IMR-90 (cell line): ENCODE data around the gene RPS16. TPM values are rescaled to one million over a fixed set of nuclear protein-coding genes. Genes with fewer than 3 reads are reported as not detected.

Source experiments
- ATAC-seq: fragments of 200-7000 bp; cut with Tn5 transposase; 2 replicates; pipeline ENCODE4 v1.9.1; 2020; ENCODE audit warnings: low read depth, mild to moderate bottlenecking, moderate library complexity
- BruUV-seq: library from RNA; stranded (reverse); fragments of 400-500 nt; replicated peaks from 2 replicates; lab custom pipeline; 2021; lab: Mats Ljungman, UMichigan
- CTCF ChIA-PET: fragments of 300-600 bp; formaldehyde crosslinking; extraction: SDS; loops from one replicate; lab custom pipeline; 2021; ENCODE audit warnings: antibody characterized with exemption; lab: Yijun Ruan, JAX
- POLR2A ChIA-PET: fragments of 300-600 bp; sonication (Branson Sonifier 250); formaldehyde crosslinking; loops from one replicate; lab custom pipeline; 2022; ENCODE audit warnings: antibody characterized with exemption; ENCODE audit not compliant: unreplicated experiment; lab: Charles Lee
- DNase-seq: peaks from one replicate; pipeline ENCODE4 v3.0.0; 2013
- H2AFZ ChIP-seq: replicated peaks from 2 replicates; pipeline ENCODE3; 2013; ENCODE audit warnings: low read length, mild to moderate bottlenecking; ENCODE audit not compliant: poor library complexity
- H2AK5ac ChIP-seq: 2 replicates; pipeline ENCODE4 v1.6.1; 2013; ENCODE audit warnings: low read depth, low read length, inconsistent platforms
- H2AK9ac ChIP-seq: replicated peaks from 2 replicates; pipeline ENCODE3; 2013; ENCODE audit warnings: mild to moderate bottlenecking, low read depth, low read length, moderate library complexity; ENCODE audit not compliant: poor library complexity
- H2BK120ac ChIP-seq: 2 replicates; pipeline ENCODE4 v1.6.1; 2013; ENCODE audit warnings: low read depth, low read length, inconsistent platforms
- H2BK15ac ChIP-seq: 3 replicates; pipeline ENCODE4 v1.6.1; 2013; ENCODE audit warnings: low read depth, low read length, inconsistent platforms
- H2BK20ac ChIP-seq: 2 replicates; pipeline ENCODE4 v1.6.1; 2013; ENCODE audit warnings: low read depth, mild to moderate bottlenecking, inconsistent platforms, low read length, moderate library complexity
- H2BK5ac ChIP-seq: 2 replicates; pipeline ENCODE4 v1.6.1; 2013; ENCODE audit warnings: mild to moderate bottlenecking, low read depth, low read length, inconsistent platforms; ENCODE audit not compliant: poor library complexity, severe bottlenecking
- H3K14ac ChIP-seq: replicated peaks from 2 replicates; pipeline ENCODE4 v1.6.1; 2013; ENCODE audit warnings: low read depth, low read length, inconsistent platforms
- H3K18ac ChIP-seq: 2 replicates; pipeline ENCODE4 v1.6.1; 2013; ENCODE audit warnings: low read depth, low read length, control low read depth
- H3K23ac ChIP-seq: 2 replicates; pipeline ENCODE4 v1.6.1; 2013; ENCODE audit warnings: low read depth, low read length, inconsistent platforms
- H3K27ac ChIP-seq: 2 replicates; pipeline ENCODE4 v1.5.1; 2013; ENCODE audit warnings: mild to moderate bottlenecking, control low read depth, low read length; ENCODE audit not compliant: insufficient read depth
- H3K27me3 ChIP-seq: 2 replicates; pipeline ENCODE4 v1.6.1; 2013; ENCODE audit warnings: low read length; ENCODE audit not compliant: control insufficient read depth, insufficient read depth
- H3K36me3 ChIP-seq: 2 replicates; pipeline ENCODE4 v1.6.1; 2013; ENCODE audit warnings: low read length, mixed read lengths; ENCODE audit not compliant: control insufficient read depth, insufficient read depth
- H3K4ac ChIP-seq: 2 replicates; pipeline ENCODE4 v1.6.1; 2013; ENCODE audit warnings: low read depth, low read length, inconsistent platforms
- H3K4me1 ChIP-seq: 2 replicates; pipeline ENCODE4 v1.6.1; 2013; ENCODE audit warnings: low read length, mixed read lengths; ENCODE audit not compliant: control insufficient read depth, insufficient read depth
- H3K4me2 ChIP-seq: 2 replicates; pipeline ENCODE4 v1.6.1; 2013; ENCODE audit warnings: low read depth, mild to moderate bottlenecking, control low read depth, low read length, moderate library complexity
- H3K4me3 ChIP-seq: 2 replicates; pipeline ENCODE4 v1.5.1; 2013; ENCODE audit warnings: low read depth, mild to moderate bottlenecking, control low read depth, low read length, moderate library complexity; ENCODE audit not compliant: insufficient read depth
- H3K56ac ChIP-seq: 2 replicates; pipeline ENCODE4 v1.6.1; 2013; ENCODE audit warnings: low read length, inconsistent platforms; ENCODE audit not compliant: insufficient read depth; ENCODE audit errors: extremely low read depth
- H3K79me1 ChIP-seq, 2 experiments: 2 replicates each; pipeline ENCODE4 v1.6.1; 2013; ENCODE audit warnings: low read length in 2 of 2, inconsistent platforms in 1 of 2, low read depth in 1 of 2
- H3K9ac ChIP-seq: 2 replicates; pipeline ENCODE4 v1.6.1; 2013; ENCODE audit warnings: low read depth, low read length, control low read depth
- H3K9me1 ChIP-seq: 2 replicates; pipeline ENCODE4 v1.6.1; 2013; ENCODE audit warnings: low read length, inconsistent platforms; ENCODE audit not compliant: insufficient read depth
- H3K9me3 ChIP-seq: 2 replicates; pipeline ENCODE4 v1.6.1; 2013; ENCODE audit warnings: low read length; ENCODE audit not compliant: control insufficient read depth, insufficient read depth
- H4K20me1 ChIP-seq: 2 replicates; pipeline ENCODE4 v1.6.1; 2013; ENCODE audit warnings: low read length, inconsistent platforms; ENCODE audit not compliant: insufficient read depth
- H4K5ac ChIP-seq: 2 replicates; pipeline ENCODE4 v1.6.1; 2013; ENCODE audit warnings: mild to moderate bottlenecking, low read depth, low read length, control low read depth
- H4K8ac ChIP-seq, 2 experiments: 2 replicates each; pipeline ENCODE4 v1.6.1; 2013; ENCODE audit warnings: low read depth in 2 of 2, low read length in 2 of 2, control low read depth in 1 of 2, inconsistent platforms in 1 of 2
- H4K91ac ChIP-seq: 2 replicates; pipeline ENCODE4 v1.6.1; 2013; ENCODE audit warnings: low read depth, low read length, inconsistent platforms; ENCODE audit not compliant: insufficient read depth
- CEBPB ChIP-seq: IDR thresholded peaks from 2 replicates; pipeline ENCODE4 v1.6.1; 2012; ENCODE audit warnings: low read depth, low read length, improper control_type of control experiment
- CTCF ChIP-seq: conservative IDR thresholded peaks from 2 replicates; pipeline ENCODE4 v1.5.1; 2012; ENCODE audit warnings: mild to moderate bottlenecking, low read depth, low read length, improper control_type of control experiment
- ELK1 ChIP-seq: fragments of 150-350 bp; IDR thresholded peaks from 2 replicates; pipeline ENCODE4 v1.6.1; 2016; ENCODE audit warnings: low read depth, mild to moderate bottlenecking, low read length, moderate library complexity, borderline replicate concordance
- FOS ChIP-seq: fragments of 150-350 bp; IDR thresholded peaks from 2 replicates; pipeline ENCODE4 v1.6.1; 2016; ENCODE audit warnings: low read depth, low read length
- MAZ ChIP-seq: IDR thresholded peaks from 2 replicates; pipeline ENCODE4 v1.6.1; 2012; ENCODE audit warnings: low read depth, mild to moderate bottlenecking, low read length, improper control_type of control experiment, moderate library complexity, borderline replicate concordance
- POLR2A ChIP-seq: IDR thresholded peaks from 2 replicates; pipeline ENCODE4 v1.6.1; 2012; ENCODE audit warnings: mild to moderate bottlenecking, low read depth, low read length
- SMC3 ChIP-seq: fragments of 150-350 bp; IDR thresholded peaks from 2 replicates; pipeline ENCODE4 v1.6.1; 2016; ENCODE audit warnings: low read depth, mild to moderate bottlenecking, antibody characterized with exemption, low read length, moderate library complexity
- WGBS, 2 experiments: methylation state at CpG; one replicate each; pipeline versions ENCODE4 v1.1.5 to v1.1.7; 2013; ENCODE audit warnings: missing lambda C conversion rate in 2 of 2; ENCODE audit not compliant: insufficient read length in 1 of 2; ENCODE audit errors: extremely low coverage in 2 of 2; 5-methylcytosine and 5-hydroxymethylcytosine counted together
- dilution Hi-C: fragments of 300-500 bp; cut with HindIII; formaldehyde crosslinking; loops from one replicate; pipeline ENCODE4 v1.14.3; 2018; ENCODE audit warnings: low sequenced_read_pairs; ENCODE audit not compliant: unreplicated experiment
- in situ Hi-C: fragments of 300-500 bp; cut with MboI; formaldehyde crosslinking; loops from 3 replicates; pipeline ENCODE4 v1.14.3; 2019; ENCODE audit warnings: low sequenced_read_pairs, inconsistent platforms, mixed read lengths
- intact Hi-C: fragments of 100-400 bp; cut with micrococcal nuclease; formaldehyde crosslinking; loops from 2 replicates; pipeline ENCODE4 v1.10.0; 2022
- polyA plus RNA-seq, 3 experiments: library from polyadenylated mRNA; depleted of rRNA; stranded (reverse); fragments of >200 nt; gene quantifications; 2 replicates each; pipeline ENCODE4 v1.2.3, GENCODE V29; 2012; ENCODE audit warnings: low replicate concordance in 1 of 3
- total RNA-seq: library from RNA; depleted of rRNA; stranded (reverse); fragments of >200 nt; gene quantifications from 2 replicates; pipeline ENCODE4 v1.2.3, GENCODE V29; 2012

Gene RPS16
- total and polyA plus RNA-seq, 2 of the 4 experiments (the other 2 are of a cell fraction), result 320 to 3,500 TPM

GRCh38 chr19:39398297-39398864 lies 37.4 kb downstream of the RPS16 start:
- Histone ChIP-seq H2BK15ac (peak overlapping the region; percentile 92; the same call in 2 of the 3 replicates), H4K91ac (peak overlapping the region; percentile 85), H2BK120ac (peak overlapping the region; percentile 84), H3K14ac (peak overlapping the region; percentile 89; the same call in 1 of the 2 replicates), H3K36me3 (peaks cover 17% of the 10 kb centered on the region), H2AK5ac (peak overlapping the region; percentile 96), H3K9ac (no peak overlapping the region), H3K4me1 (peaks cover 24% of the 10 kb centered on the region), H3K56ac (no peak overlapping the region), H2BK20ac (peak overlapping the region; percentile 70), H2AK9ac (peak overlapping the region; percentile 84), H3K4ac (peak overlapping the region; percentile 95), H3K27ac (peak overlapping the region; percentile 44), H2BK5ac (peak overlapping the region; percentile 84), H4K8ac (peak overlapping the region in 1 of 2 experiments; percentile 85; a peak in 2 of 4 replicates), H3K9me1 (peaks cover 11% of the 10 kb centered on the region), H3K79me1 (peaks cover 7 to 51% of the 10 kb centered on the region in 2 experiments; a peak in 3 of 4 replicates), H3K27me3 (no peaks in the 10 kb centered on the region), H2AFZ (peak overlapping the region; percentile 78), H4K5ac (no peak overlapping the region), H4K20me1 (peaks cover 17% of the 10 kb centered on the region), H3K18ac (no peak overlapping the region), H3K9me3 (no peaks in the 10 kb centered on the region), H3K4me2 (no peak overlapping the region), H3K23ac (peak overlapping the region; percentile 20; the same call in 1 of the 2 replicates), H3K4me3 (no peak overlapping the region)
- 79% methylated on average over 5 of the region's 11 CpGs; no CpG with 5 or more reads in 1 of the 2 experiments for WGBS, 2 experiments
- POLR2A ChIA-PET, result interaction anchor here (1.2 to 1.9 kb wide), 2 partner anchors 8 to 13 kb away, joined by 3 to 5 read pairs; partner anchors contain the start of gene ZFP36
- TF ChIP-seq SMC3 (no peak), MAZ (peak; percentile 20; the same call in 1 of the 2 replicates), POLR2A (no peak), CTCF (no peak), CEBPB (peak; percentile 79), ELK1 (no peak), FOS (peak; percentile 27; the same call in 1 of the 2 replicates)
- CTCF ChIA-PET, result interaction anchor here (0.8 to 2.1 kb wide), 8 partner anchors 10 to 47 kb away, joined by 3 to 28 read pairs (median 3); partner anchors contain the start of genes PLEKHG2 and SUPT5H
- intact Hi-C loops (no loop called here), dilution Hi-C loops (no loop called here), in situ Hi-C loops (no loop called here)
- DNase-seq (peak; percentile 84), ATAC-seq (peak; percentile 13)
- no TSS peak for BruUV-seq
